Spinal cord (tissue), 10 donors: Measurements from ENCODE around the gene BOD1L1. TPM values are rescaled to one million over a fixed set of nuclear protein-coding genes. Genes with fewer than 3 reads are reported as not detected.

ENCODE experiments used
- DNase-seq, 6 donors: peaks; one replicate each; pipeline versions ENCODE4 v3.0.0 to v3.0.0-alpha.2; 2013 to 2015; ENCODE audit warnings: low spot score in 6 of 6, low read depth in 4 of 6
- H3K27ac ChIP-seq: one replicate; pipeline ENCODE4 v1.5.1; 2013; ENCODE audit warnings: low read depth, low read length, control low read depth
- H3K27me3 ChIP-seq: one replicate; pipeline ENCODE4 v1.6.1; 2013; ENCODE audit warnings: low read length; ENCODE audit not compliant: control insufficient read depth, insufficient read depth
- H3K36me3 ChIP-seq: one replicate; pipeline ENCODE4 v1.6.1; 2013; ENCODE audit warnings: low read length; ENCODE audit not compliant: control insufficient read depth, insufficient read depth
- H3K4me1 ChIP-seq: one replicate; pipeline ENCODE4 v1.6.1; 2013; ENCODE audit warnings: low read length; ENCODE audit not compliant: control insufficient read depth, insufficient read depth
- H3K4me3 ChIP-seq: one replicate; pipeline ENCODE4 v1.5.1; 2013; ENCODE audit warnings: low read depth, low read length, control low read depth
- H3K9me3 ChIP-seq: one replicate; pipeline ENCODE4 v1.6.1; 2013; ENCODE audit warnings: low read length; ENCODE audit not compliant: control insufficient read depth, insufficient read depth
- WGBS: methylation state at CpG from one replicate; pipeline ENCODE4 v1.1.5; 2013; ENCODE audit warnings: missing lambda C conversion rate; ENCODE audit not compliant: insufficient coverage; 5-methylcytosine and 5-hydroxymethylcytosine counted together
- polyA plus RNA-seq, 2 donors: library from polyadenylated mRNA; unstranded; fragments of 120-200 nt; gene quantifications; one replicate each; pipeline ENCODE4 v1.2.1, GENCODE V29; 2013; ENCODE audit not compliant: insufficient read length in 2 of 2
- total RNA-seq, 2 donors: library from RNA; depleted of rRNA in 1 of 2; stranded (reverse); fragments of 120-200 nt in 1 of 2; fragments of >200 nt in 1 of 2; gene quantifications; one replicate each; pipeline versions ENCODE4 v1.2.3 to v1.2.4, GENCODE V29; 2013 to 2014
- donor health status: healthy.

Gene BOD1L1
- total and polyA plus RNA-seq, 4 donors, result 50.4 to 66.9 (median 52.6) TPM

GRCh38 chr4:13547485-13548041 lies 80.0 kb downstream of the BOD1L1 start:
- peaks cover 82% of the 10 kb centered on the region for H3K27me3 ChIP-seq
- peak in 1 of 6 donors; percentile 43 for DNase-seq
- under 1% methylated on average over 56 of the region's 56 CpGs for WGBS
- H3K27ac ChIP-seq, result no peak overlapping the region
- no peaks in the 10 kb centered on the region for H3K36me3 ChIP-seq
- no peaks in the 10 kb centered on the region for H3K9me3 ChIP-seq
- peak overlapping the region; percentile 12 for H3K4me3 ChIP-seq
- H3K4me1 ChIP-seq, result peaks cover 37% of the 10 kb centered on the region

GRCh38 chr4:13546941-13547484 lies 80.5 kb downstream of the BOD1L1 start:
- DNase-seq, result no peak

GRCh38 chr4:13546142-13546940 lies 81.2 kb downstream of the BOD1L1 start:
- H3K4me3 ChIP-seq, result no peak overlapping the region
- WGBS, result 1% methylated on average over 11 of the region's 18 CpGs
- peak in 1 of 6 donors; percentile 32 for DNase-seq

More at GRCh38 chr4:13546941-13547484, 80.5 kb downstream of the BOD1L1 start:
- no peak overlapping the region for H3K4me3 ChIP-seq
- H3K36me3 ChIP-seq, result no peaks in the 10 kb centered on the region
- H3K27me3 ChIP-seq, result peaks cover 88% of the 10 kb centered on the region
- no peaks in the 10 kb centered on the region for H3K9me3 ChIP-seq
- H3K27ac ChIP-seq, result no peak overlapping the region
- H3K4me1 ChIP-seq, result peaks cover 43% of the 10 kb centered on the region
- WGBS, result under 1% methylated on average over 54 of the region's 54 CpGs

GRCh38 chr4:13545394-13545808 lies 82.1 kb downstream of the BOD1L1 start:
- DNase-seq, result no peak
- Histone ChIP-seq H3K4me3 (peak overlapping the region; percentile 50), H3K4me1 (peaks cover 54% of the 10 kb centered on the region), H3K27me3 (peaks cover 96% of the 10 kb centered on the region), H3K27ac (no peak overlapping the region), H3K9me3 (no peaks in the 10 kb centered on the region), H3K36me3 (no peaks in the 10 kb centered on the region)
- WGBS, result no CpG with 5 or more reads among the region's 8 CpGs

More at GRCh38 chr4:13546142-13546940, 81.2 kb downstream of the BOD1L1 start:
- H3K27me3 ChIP-seq, result peaks cover 93% of the 10 kb centered on the region
- no peak overlapping the region for H3K27ac ChIP-seq
- no peaks in the 10 kb centered on the region for H3K9me3 ChIP-seq
- peaks cover 49% of the 10 kb centered on the region for H3K4me1 ChIP-seq
- no peaks in the 10 kb centered on the region for H3K36me3 ChIP-seq

- Histone ChIP-seq H3K27ac (no peak overlapping the region), H3K27me3 (peaks cover 96% of the 10 kb centered on the region), H3K4me3 (peak overlapping the region; percentile 50), H3K36me3 (no peaks in the 10 kb centered on the region), H3K4me1 (peaks cover 57% of the 10 kb centered on the region), H3K9me3 (no peaks in the 10 kb centered on the region)
- WGBS, result under 1% methylated on average over 53 of the region's 54 CpGs
- DNase-seq, result peak in 4 of 6 donors; percentile 64 to 92 (median 77)
Observed at GRCh38 chr4:13544606-13545393, 82.7 kb downstream of the BOD1L1 start.

- peak within 1 kb of the TSS; percentile 50 for H3K4me3 ChIP-seq
- peaks cover 57% of the 10 kb centered on the region for H3K4me1 ChIP-seq
- peak in 1 of 6 donors; percentile 52 for DNase-seq
- H3K27me3 ChIP-seq, result peaks cover 96% of the 10 kb centered on the region
- no peaks in the 10 kb centered on the region for H3K36me3 ChIP-seq
- WGBS, result under 1% methylated on average over 96 of the region's 96 CpGs
- H3K9me3 ChIP-seq, result no peaks in the 10 kb centered on the region
- no peak within 1 kb of the TSS for H3K27ac ChIP-seq
Observed at GRCh38 chr4:13543839-13544605, 83.5 kb downstream of the BOD1L1 start, which contains the start of gene NKX3-2. TSS of gene NKX3-2 (minus strand) at chr4:13544508. CDS start at chr4:13544414, 94 bp downstream.

- peaks cover 96% of the 10 kb centered on the region for H3K27me3 ChIP-seq
- peak overlapping the region; percentile 2 for H3K4me3 ChIP-seq
- WGBS, result 16% methylated on average over 27 of the region's 30 CpGs
- peaks cover 60% of the 10 kb centered on the region for H3K4me1 ChIP-seq
- H3K36me3 ChIP-seq, result no peaks in the 10 kb centered on the region
- H3K9me3 ChIP-seq, result no peaks in the 10 kb centered on the region
- no peak overlapping the region for H3K27ac ChIP-seq
- DNase-seq, result peak in 1 of 6 donors; percentile 28
Observed at GRCh38 chr4:13543032-13543838, 84.3 kb downstream of the BOD1L1 start.

- H3K4me3 ChIP-seq, result no peak overlapping the region
- no peaks in the 10 kb centered on the region for H3K36me3 ChIP-seq
- whole genome bisulfite sequencing, result 8% methylated on average over 19 of the region's 27 CpGs
- H3K4me1 ChIP-seq, result peaks cover 57% of the 10 kb centered on the region
- H3K27me3 ChIP-seq, result peaks cover 96% of the 10 kb centered on the region
- DNase-seq, result peak in 1 of 6 donors; percentile 22
- no peaks in the 10 kb centered on the region for H3K9me3 ChIP-seq
- H3K27ac ChIP-seq, result no peak overlapping the region
Observed at GRCh38 chr4:13542577-13543031, 84.9 kb downstream of the BOD1L1 start.
